Mucosa of descending colon (tissue), 3 donors: ENCODE data around the gene PRPH2. TPM values are rescaled to one million over a fixed set of nuclear protein-coding genes. Genes with fewer than 3 reads are reported as not detected.
"Not testable (repeated sequence)": the region's sequence is repeated elsewhere in the genome, so short reads cannot be mapped to it uniquely, and the experiment has no call there.

ENCODE experiments used
- ATAC-seq: fragments of 200-7000 bp; cut with Tn5 transposase; one replicate; pipeline ENCODE4 v1.9.1; 2020; ENCODE audit warnings: mild to moderate bottlenecking, moderate library complexity
- DNase-seq, 3 donors: peaks; one replicate each; pipeline ENCODE4 v3.0.0-alpha.2; 2020
- H3K36me3 ChIP-seq: fragments of 200-600 bp; one replicate; pipeline ENCODE4 v1.8.0; 2021; ENCODE audit warnings: low read depth, mild to moderate bottlenecking
- H3K4me1 ChIP-seq: fragments of 200-600 bp; one replicate; pipeline ENCODE4 v1.8.0; 2021; ENCODE audit warnings: low read depth, mild to moderate bottlenecking
- H3K4me3 ChIP-seq: fragments of 200-600 bp; one replicate; pipeline ENCODE4 v1.8.0; 2021; ENCODE audit warnings: mild to moderate bottlenecking
- H3K9me3 ChIP-seq: fragments of 200-600 bp; one replicate; pipeline ENCODE4 v1.8.0; 2021; ENCODE audit warnings: mild to moderate bottlenecking
- CTCF ChIP-seq: fragments of 200-600 bp; IDR thresholded peaks from one replicate; pipeline ENCODE4 v1.8.0; 2022; ENCODE audit warnings: antibody characterized with exemption, mild to moderate bottlenecking
- intact Hi-C, 2 donors: fragments of 100-400 bp; cut with DNase I in 1 of 2; cut with micrococcal nuclease in 1 of 2; formaldehyde crosslinking; loops; one replicate each; pipeline versions ENCODE4 v1.11.0 to v1.11.1; 2022; cut with DNase I, micrococcal nuclease
- total RNA-seq, 3 donors: library from RNA; stranded (reverse); fragmentation: NEBNext Ultra II Directional in 2 of 3; extraction: Animal tissue kit (Norgen Biotek cat#: 25700) in 2 of 3; gene quantifications; one replicate each; pipeline versions ENCODE4 v1.2.1 to v1.2.4, GENCODE V29; 2021 to 2023
- donor health status: DM: no; HTN: no; CAD: no; lungs with moderate emphysema.
- donor health status: DM: no; HTN: no; CAD: no.
- donor health status: DM: no; HTN: yes; CAD: no.

PRPH2 gene
- total RNA-seq, 3 donors from 2014 or later, result 0.38 to 3.5 (median 0.72) TPM

GRCh38 chr6:42735976-42736375, 13.6 kb upstream of the PRPH2 start:
- Histone ChIP-seq H3K9me3 (no peaks in the 10 kb centered on the region), H3K4me1 (no peaks in the 10 kb centered on the region), H3K4me3 (no peak overlapping the region), H3K36me3 (no peaks in the 10 kb centered on the region)
- ATAC-seq (no peak), DNase-seq (no peak)
- no peak for TF ChIP-seq CTCF
- intact Hi-C loops, result no loop called here

GRCh38 chr6:42733867-42734481, 11.6 kb upstream of the PRPH2 start:
- DNase-seq, H3K36me3 ChIP-seq, H3K9me3 ChIP-seq, H3K4me3 ChIP-seq, ATAC-seq, intact Hi-C loops, H3K4me1 ChIP-seq: not testable (repeated sequence)

GRCh38 chr6:42729731-42730130, 7.3 kb upstream of the PRPH2 start:
- no peak for TF ChIP-seq CTCF
- no peaks in the 10 kb centered on the region for H3K36me3 ChIP-seq
- DNase-seq, result no peak
- no peaks in the 10 kb centered on the region for H3K4me1 ChIP-seq
- peak; percentile 28 for ATAC-seq
- intact Hi-C loops, result loop anchor here (5.0 to 10.0 kb wide), 2 partner anchors 65 to 67 kb away; no protein-coding TSS in a partner anchor
- no peak overlapping the region for H3K4me3 ChIP-seq
- no peaks in the 10 kb centered on the region for H3K9me3 ChIP-seq

GRCh38 chr6:42727627-42728026, 5.2 kb upstream of the PRPH2 start:
- Histone ChIP-seq H3K4me1 (no peaks in the 10 kb centered on the region), H3K9me3 (no peaks in the 10 kb centered on the region), H3K4me3 (no peak overlapping the region), H3K36me3 (no peaks in the 10 kb centered on the region)
- DNase-seq, result peak in 2 of 3 donors; percentile 11 to 40
- intact Hi-C loops, result loop anchor here (5.0 to 10.0 kb wide), 2 partner anchors 63 to 65 kb away; no protein-coding TSS in a partner anchor
- ATAC-seq, result no peak
- TF ChIP-seq CTCF, result no peak

GRCh38 chr6:42727087-42727611, 4.8 kb upstream of the PRPH2 start:
- H3K4me1 ChIP-seq, result no peaks in the 10 kb centered on the region
- H3K4me3 ChIP-seq, result no peak overlapping the region
- intact Hi-C loops, result loop anchor here (5.0 to 10.0 kb wide), 2 partner anchors 62 to 65 kb away; no protein-coding TSS in a partner anchor
- H3K9me3 ChIP-seq, result no peaks in the 10 kb centered on the region
- DNase-seq (peak; percentile 28 to 60 (median 50)), ATAC-seq (peak; percentile 34)
- H3K36me3 ChIP-seq, result no peaks in the 10 kb centered on the region
- no peak for TF ChIP-seq CTCF

- no peak overlapping the region for H3K4me3 ChIP-seq
- peak; percentile 98 for ATAC-seq
- intact Hi-C loops, result loop anchor here (5.0 to 10.0 kb wide), 2 partner anchors 62 to 64 kb away; no protein-coding TSS in a partner anchor
- no peaks in the 10 kb centered on the region for H3K9me3 ChIP-seq
- no peaks in the 10 kb centered on the region for H3K36me3 ChIP-seq
- peak; percentile 84 for TF ChIP-seq CTCF
- peak in 2 of 3 donors; percentile 38 to 86 for DNase-seq
- H3K4me1 ChIP-seq, result no peaks in the 10 kb centered on the region
Observed at GRCh38 chr6:42726485-42727086, 4.2 kb upstream of the PRPH2 start.
